Upper lobe of left lung (tissue), 6 donors: ENCODE results near the gene RAET1L. TPM values are rescaled to one million over a fixed set of nuclear protein-coding genes. Genes with fewer than 3 reads are reported as not detected.
A peak's percentile ranks its signal among the peaks of the same experiment; 100 is the strongest.
"Not testable (repeated sequence)": the region's sequence is repeated elsewhere in the genome, so short reads cannot be mapped to it uniquely, and the experiment has no call there.

Experiments used
- ATAC-seq, 2 donors: fragments of 200-7000 bp; cut with Tn5 transposase; one replicate each; pipeline ENCODE4 v1.9.1; 2022; ENCODE audit warnings: mild to moderate bottlenecking in 2 of 2, moderate library complexity in 2 of 2; ENCODE audit not compliant: low FRiP score in 2 of 2
- DNase-seq, 2 donors: peaks; one replicate each; pipeline ENCODE4 v3.0.0-alpha.2; 2019 to 2020
- H3K27ac ChIP-seq, 4 donors: fragments of 200-600 bp; sonication (generic); one replicate each; pipeline ENCODE4 v1.5.1; 2016 to 2019
- H3K27me3 ChIP-seq, 4 donors: fragments of 200-600 bp; sonication (generic); one replicate each; pipeline ENCODE4 v1.5.1; 2017 to 2019
- H3K36me3 ChIP-seq, 4 donors: fragments of 200-600 bp; sonication (generic); one replicate each; pipeline ENCODE4 v1.5.1; 2016 to 2019
- H3K4me1 ChIP-seq, 4 donors: fragments of 200-600 bp; sonication (generic); one replicate each; pipeline ENCODE4 v1.5.1; 2018 to 2019
- H3K4me3 ChIP-seq, 4 donors: fragments of 200-600 bp; sonication (generic); one replicate each; pipeline ENCODE4 v1.5.1; 2017 to 2019; ENCODE audit warnings: mild to moderate bottlenecking in 2 of 4, moderate library complexity in 1 of 4
- H3K9me3 ChIP-seq, 4 donors: fragments of 200-600 bp; sonication (generic); one replicate each; pipeline ENCODE4 v1.5.1; 2018 to 2019
- EP300 ChIP-seq, 4 donors: sonication (generic); formaldehyde crosslinking; IDR thresholded peaks; one replicate each; pipeline ENCODE4 v1.5.1; 2017; ENCODE audit warnings: antibody characterized with exemption in 4 of 4, control low read depth in 2 of 4
- POLR2A ChIP-seq, 4 donors: fragments of 450-650 bp; IDR thresholded peaks; one replicate each; pipeline ENCODE4 v1.5.1; 2016 to 2017; ENCODE audit warnings: antibody characterized with exemption in 4 of 4, mild to moderate bottlenecking in 2 of 4
- POLR2AphosphoS5 ChIP-seq, 2 donors: sonication (generic); formaldehyde crosslinking; IDR thresholded peaks; one replicate each; pipeline ENCODE4 v1.5.1; 2017; ENCODE audit warnings: antibody characterized with exemption in 2 of 2
- WGBS, 2 donors: methylation state at CpG; one replicate each; pipeline ENCODE4 v1.1.5; 2017 to 2018; 5-methylcytosine and 5-hydroxymethylcytosine counted together
- total RNA-seq, 6 donors: library from RNA; depleted of rRNA in 4 of 6; stranded (reverse); fragments of >200 nt in 4 of 6; gene quantifications; one replicate each; pipeline versions ENCODE4 v1.1.0 to v1.2.1, GENCODE V29; 2016 to 2021
- TF ChIP-seq, protein P1 (sequence below), 6 experiments: fragments of 450-650 bp in 4 of 6; fragments of 200-600 bp in 2 of 6; sonication (generic) in 2 of 6; IDR thresholded peaks; one replicate each; pipeline ENCODE4 v1.5.1; 2016 to 2019; ENCODE audit warnings: antibody characterized with exemption in 6 of 6
- donor health status: DM: no; HTN: no; CAD: no; lungs with moderate emphysema.
- donor health status: DM: no; HTN: yes; CAD: no; lungs with severe emphysema.

RAET1L gene
- total RNA-seq, 6 donors from 2014 or later: not detected

DNA sequence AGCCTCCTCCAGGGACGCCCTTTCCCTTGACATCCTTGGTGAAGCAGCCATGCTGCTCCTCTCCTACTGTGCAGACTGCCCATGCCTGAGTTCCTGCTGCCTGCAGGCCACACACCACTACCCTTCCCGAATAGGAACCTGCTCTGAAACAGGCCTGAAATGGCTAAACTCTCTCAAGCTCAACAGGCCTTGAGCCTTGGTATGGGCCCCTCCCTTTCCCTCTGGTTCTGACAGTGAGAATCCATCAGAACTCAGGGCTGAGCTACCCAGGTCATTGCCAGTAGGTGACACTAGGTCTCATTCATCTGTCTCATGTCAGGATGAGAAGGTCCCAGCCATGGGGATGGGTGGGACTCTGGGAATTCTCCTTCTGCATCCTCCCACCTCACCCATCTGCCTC lies 25.7 kb downstream of the RAET1L start:
- WGBS, 2 donors: 87 to 100% methylated on average over 1 to 2 of the region's 2 CpGs

DNA sequence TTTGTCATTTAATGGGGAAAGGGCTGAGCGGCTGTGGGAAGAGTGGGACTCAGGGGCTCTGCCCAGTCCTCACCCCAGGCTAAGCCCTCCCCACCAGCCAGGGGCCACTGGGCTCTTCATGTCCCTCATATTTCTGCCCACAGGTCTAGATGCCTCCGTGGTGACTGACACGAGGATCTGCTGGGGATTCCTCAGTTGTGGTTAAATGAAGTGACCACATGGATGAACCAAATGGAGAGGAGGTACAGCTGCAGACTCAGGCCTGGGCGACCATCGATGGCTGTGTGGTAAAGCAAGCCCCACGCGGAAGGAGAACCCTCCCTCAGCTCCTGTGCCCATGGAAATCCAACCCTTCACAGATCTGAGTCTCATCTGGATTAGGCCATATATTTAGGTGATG lies 29.4 kb downstream of the RAET1L start:
- Histone ChIP-seq H3K4me3 (no peak overlapping the region), H3K36me3 (no peaks in the 10 kb centered on the region), H3K9me3 (no peaks in the 10 kb centered on the region), H3K27ac (no peak overlapping the region), H3K27me3 (peaks cover 0 to 19% (median 3%) of the 10 kb centered on the region in 4 donors), H3K4me1 (peaks cover 3 to 6% (median 4%) of the 10 kb centered on the region in 4 donors)
- ATAC-seq (no peak), DNase-seq (no peak)
- WGBS, 2 donors: 86 to 90% methylated on average over 2 to 7 of the region's 7 CpGs
- TF ChIP-seq, protein P1, sequence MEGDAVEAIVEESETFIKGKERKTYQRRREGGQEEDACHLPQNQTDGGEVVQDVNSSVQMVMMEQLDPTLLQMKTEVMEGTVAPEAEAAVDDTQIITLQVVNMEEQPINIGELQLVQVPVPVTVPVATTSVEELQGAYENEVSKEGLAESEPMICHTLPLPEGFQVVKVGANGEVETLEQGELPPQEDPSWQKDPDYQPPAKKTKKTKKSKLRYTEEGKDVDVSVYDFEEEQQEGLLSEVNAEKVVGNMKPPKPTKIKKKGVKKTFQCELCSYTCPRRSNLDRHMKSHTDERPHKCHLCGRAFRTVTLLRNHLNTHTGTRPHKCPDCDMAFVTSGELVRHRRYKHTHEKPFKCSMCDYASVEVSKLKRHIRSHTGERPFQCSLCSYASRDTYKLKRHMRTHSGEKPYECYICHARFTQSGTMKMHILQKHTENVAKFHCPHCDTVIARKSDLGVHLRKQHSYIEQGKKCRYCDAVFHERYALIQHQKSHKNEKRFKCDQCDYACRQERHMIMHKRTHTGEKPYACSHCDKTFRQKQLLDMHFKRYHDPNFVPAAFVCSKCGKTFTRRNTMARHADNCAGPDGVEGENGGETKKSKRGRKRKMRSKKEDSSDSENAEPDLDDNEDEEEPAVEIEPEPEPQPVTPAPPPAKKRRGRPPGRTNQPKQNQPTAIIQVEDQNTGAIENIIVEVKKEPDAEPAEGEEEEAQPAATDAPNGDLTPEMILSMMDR (IDR thresholded peaks at IDR 0.05): no peak

More for the DNA sequence above, 25.7 kb downstream of the RAET1L start:
- Histone ChIP-seq H3K9me3 (no peaks in the 10 kb centered on the region), H3K36me3 (no peaks in the 10 kb centered on the region), H3K27ac (no peak overlapping the region), H3K27me3 (peaks cover 0 to 10% (median 0%) of the 10 kb centered on the region in 4 donors), H3K4me3 (no peak overlapping the region), H3K4me1 (peaks cover 4 to 6% (median 5%) of the 10 kb centered on the region in 4 donors)
- TF ChIP-seq POLR2AphosphoS5 (IDR thresholded peaks at IDR 0.05) (no peak), EP300 (IDR thresholded peaks at IDR 0.05) (no peak), POLR2A (IDR thresholded peaks at IDR 0.05) (no peak)
- TF ChIP-seq, protein P1 (IDR thresholded peaks at IDR 0.05): no peak
- no peak for DNase-seq
- ATAC-seq: no peak

DNA sequence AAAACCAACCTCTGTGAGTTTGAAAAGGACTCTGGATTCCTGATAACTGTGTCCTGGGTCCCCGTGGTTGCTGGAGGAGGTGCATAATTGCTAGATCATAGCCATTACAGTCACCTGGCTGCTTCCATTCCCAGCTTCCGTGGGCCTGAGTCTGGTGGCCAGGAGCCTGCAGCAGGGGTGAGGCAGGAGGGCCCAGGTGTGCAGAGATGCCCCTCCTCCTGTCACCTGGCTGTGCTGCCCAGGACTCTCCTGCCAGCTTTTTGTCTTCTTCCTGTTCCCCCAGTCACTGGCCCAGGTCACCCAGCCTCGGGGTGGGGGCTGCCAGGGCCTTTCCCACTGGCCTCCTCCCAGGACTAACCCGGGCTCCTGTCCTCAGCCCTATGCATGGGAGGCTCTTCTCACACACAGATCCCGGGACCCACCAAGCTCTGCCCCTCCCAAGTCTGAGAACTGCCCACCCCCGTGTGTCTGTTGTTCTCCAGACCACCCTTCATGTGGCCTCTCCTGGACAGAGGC lies 30.0 kb downstream of the RAET1L start:
- H3K9me3 ChIP-seq: no peaks in the 10 kb centered on the region
- H3K4me3 ChIP-seq: no peak overlapping the region
- no peak for ATAC-seq
- no peaks in the 10 kb centered on the region for H3K36me3 ChIP-seq
- TF ChIP-seq, protein P1 (IDR thresholded peaks at IDR 0.05): no peak
- TF ChIP-seq EP300 (IDR thresholded peaks at IDR 0.05): no peak
- TF ChIP-seq POLR2AphosphoS5 (IDR thresholded peaks at IDR 0.05): no peak
- no peak for TF ChIP-seq POLR2A (IDR thresholded peaks at IDR 0.05)
- no peak overlapping the region for H3K27ac ChIP-seq
- whole genome bisulfite sequencing, 2 donors: 79 to 81% methylated on average over 5 of the region's 6 CpGs
- DNase-seq: no peak
- H3K27me3 ChIP-seq: peaks cover 0 to 25% (median 9%) of the 10 kb centered on the region in 4 donors
- H3K4me1 ChIP-seq: peaks cover 10 to 12% (median 11%) of the 10 kb centered on the region in 4 donors

DNA sequence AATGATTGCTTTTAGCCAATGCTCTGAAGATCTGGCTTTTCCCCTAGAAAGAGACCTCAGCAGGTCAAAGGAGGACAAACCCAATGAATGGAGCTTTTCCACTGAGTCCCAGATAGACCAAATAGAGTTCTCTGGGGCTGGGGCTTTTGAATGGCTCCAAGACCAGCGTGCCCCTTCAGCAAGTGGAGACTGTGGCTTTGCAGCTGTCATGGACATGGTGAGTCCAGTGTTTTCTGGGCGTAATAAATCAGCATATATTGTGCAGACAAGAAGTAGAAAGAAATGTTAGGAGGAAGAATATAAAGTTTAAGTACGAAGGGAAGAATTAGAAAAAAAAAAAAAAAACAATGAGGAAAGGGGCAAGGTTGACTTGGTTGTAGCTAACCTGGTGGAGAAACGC lies 33.5 kb downstream of the RAET1L start:
- peaks cover 0 to 58% (median 21%) of the 10 kb centered on the region in 4 donors for H3K27me3 ChIP-seq
- H3K27ac ChIP-seq: no peak overlapping the region
- TF ChIP-seq EP300 (IDR thresholded peaks at IDR 0.05) (no peak), POLR2A (IDR thresholded peaks at IDR 0.05) (no peak), POLR2AphosphoS5 (IDR thresholded peaks at IDR 0.05) (no peak)
- TF ChIP-seq, protein P1 (IDR thresholded peaks at IDR 0.05): no peak
- H3K4me3 ChIP-seq: no peak overlapping the region
- ATAC-seq (no peak), DNase-seq (no peak)
- H3K4me1 ChIP-seq: peaks cover 15 to 21% (median 17%) of the 10 kb centered on the region in 4 donors
- H3K36me3 ChIP-seq: no peaks in the 10 kb centered on the region
- WGBS, 2 donors: 52% methylated on average over 4 of the region's 4 CpGs
- H3K9me3 ChIP-seq: peaks cover 8 to 11% (median 10%) of the 10 kb centered on the region in 4 donors

DNA sequence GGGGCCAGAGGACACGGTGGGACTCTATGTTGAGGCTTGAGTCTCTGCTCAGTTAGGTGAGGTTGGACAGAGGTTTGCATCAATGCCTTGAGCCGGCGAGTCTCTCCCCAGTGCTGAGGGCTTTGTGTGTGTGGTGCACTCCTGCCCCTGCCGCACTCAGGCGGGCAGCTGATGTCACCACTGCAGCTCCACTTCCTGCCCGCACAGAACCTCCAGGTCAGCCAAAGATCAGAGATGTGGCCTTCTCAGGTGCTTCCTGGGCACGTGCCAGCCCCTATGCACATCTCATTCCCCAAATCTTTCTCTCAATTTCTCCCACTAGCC lies 33.9 kb downstream of the RAET1L start:
- not testable (repeated sequence) for DNase-seq, H3K4me3 ChIP-seq, H3K36me3 ChIP-seq, H3K27ac ChIP-seq
- 0% methylated on average over 2 to 6 of the region's 7 CpGs for WGBS, 2 donors
- H3K27me3 ChIP-seq: peaks cover 0 to 62% (median 21%) of the 10 kb centered on the region in 4 donors
- peaks cover 15 to 21% (median 17%) of the 10 kb centered on the region in 4 donors for H3K4me1 ChIP-seq
- H3K9me3 ChIP-seq: peaks cover 8 to 11% (median 10%) of the 10 kb centered on the region in 4 donors
- ATAC-seq: peak in 1 of 2 donors; percentile 29
